Measurements from ENCODE around the gene SST.

DNA sequence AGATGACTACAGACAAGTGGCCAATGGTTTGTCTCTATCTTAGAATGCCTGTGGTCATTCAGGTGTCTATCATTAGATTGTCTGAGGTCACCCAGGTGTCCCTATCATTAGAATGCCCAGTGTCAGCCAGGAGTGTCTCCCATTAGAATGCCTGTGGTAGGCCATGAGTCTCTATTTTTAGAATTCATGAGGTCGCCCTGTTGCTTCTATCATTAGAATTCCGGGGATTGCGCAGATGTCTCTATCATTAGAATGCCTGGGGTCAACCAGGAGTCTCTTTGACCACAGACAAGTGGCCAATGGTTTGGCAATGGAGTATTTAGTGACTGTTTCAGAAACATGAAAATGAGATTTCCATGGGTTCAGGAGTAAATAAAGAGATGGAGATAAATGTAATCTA is 24.6 kb upstream of the SST start:
- TF ChIP-seq, protein P1, sequence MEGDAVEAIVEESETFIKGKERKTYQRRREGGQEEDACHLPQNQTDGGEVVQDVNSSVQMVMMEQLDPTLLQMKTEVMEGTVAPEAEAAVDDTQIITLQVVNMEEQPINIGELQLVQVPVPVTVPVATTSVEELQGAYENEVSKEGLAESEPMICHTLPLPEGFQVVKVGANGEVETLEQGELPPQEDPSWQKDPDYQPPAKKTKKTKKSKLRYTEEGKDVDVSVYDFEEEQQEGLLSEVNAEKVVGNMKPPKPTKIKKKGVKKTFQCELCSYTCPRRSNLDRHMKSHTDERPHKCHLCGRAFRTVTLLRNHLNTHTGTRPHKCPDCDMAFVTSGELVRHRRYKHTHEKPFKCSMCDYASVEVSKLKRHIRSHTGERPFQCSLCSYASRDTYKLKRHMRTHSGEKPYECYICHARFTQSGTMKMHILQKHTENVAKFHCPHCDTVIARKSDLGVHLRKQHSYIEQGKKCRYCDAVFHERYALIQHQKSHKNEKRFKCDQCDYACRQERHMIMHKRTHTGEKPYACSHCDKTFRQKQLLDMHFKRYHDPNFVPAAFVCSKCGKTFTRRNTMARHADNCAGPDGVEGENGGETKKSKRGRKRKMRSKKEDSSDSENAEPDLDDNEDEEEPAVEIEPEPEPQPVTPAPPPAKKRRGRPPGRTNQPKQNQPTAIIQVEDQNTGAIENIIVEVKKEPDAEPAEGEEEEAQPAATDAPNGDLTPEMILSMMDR (IDR thresholded peaks at IDR 0.05), result no peak
- TF ChIP-seq POLR2A (IDR thresholded peaks at IDR 0.05), result no peak

All from uterus (tissue), 2 donors.